SK-N-SH (cell line): ENCODE data around the gene BICC1. TPM values are rescaled to one million over a fixed set of nuclear protein-coding genes. Genes with fewer than 3 reads are reported as not detected.

Experiments
- CTCF ChIA-PET: fragments of 300-600, 350-600 bp; formaldehyde crosslinking; extraction: SDS; loops from one replicate; lab custom pipeline; 2021; lab: Yijun Ruan, JAX
- POLR2A ChIA-PET: fragments of 350-600 bp; sonication (Branson Sonifier 250); formaldehyde crosslinking; extraction: SDS; loops from one replicate; lab custom pipeline; 2020; ENCODE audit warnings: antibody characterized with exemption, inconsistent platforms; lab: Yijun Ruan, JAX
- DNase-seq: peaks from one replicate; pipeline ENCODE4 v3.0.0; 2012
- H2AFZ ChIP-seq: fragments of 200-600 bp; sonication (generic); 2 replicates; pipeline ENCODE4 v1.8.1; 2016; ENCODE audit warnings: antibody characterized with exemption, mild to moderate bottlenecking, low read depth
- H3F3A ChIP-seq: fragments of 200-600 bp; sonication (generic); replicated peaks from 2 replicates; pipeline ENCODE3; 2016; ENCODE audit warnings: antibody characterized with exemption, mild to moderate bottlenecking; ENCODE audit not compliant: insufficient read depth
- H3K27ac ChIP-seq, 2 experiments: fragments of 200-500 bp in 1 of 2; fragments of 200-600 bp in 1 of 2; sonication (Bioruptor generic) in 1 of 2; sonication (generic), shearing (Covaris generic) in 1 of 2; 2 replicates each; pipeline versions ENCODE4 v1.5.1 to v1.6.1; 2014 to 2016; ENCODE audit warnings: low read depth in 2 of 2, inconsistent platforms in 1 of 2, low read length in 1 of 2, mild to moderate bottlenecking in 1 of 2, mixed read lengths in 1 of 2
- H3K27me3 ChIP-seq: fragments of 200-600 bp; sonication (generic), shearing (Covaris generic); 2 replicates; pipeline ENCODE4 v1.6.1; 2016; ENCODE audit warnings: mixed run types; ENCODE audit not compliant: insufficient read depth
- H3K36me3 ChIP-seq, 2 experiments: fragments of 200-500 bp in 1 of 2; fragments of 200-600 bp in 1 of 2; sonication (Bioruptor generic) in 1 of 2; sonication (generic) in 1 of 2; replicated peaks in 1 of 2; 2 replicates each; pipeline versions ENCODE3 to v1.5.1; 2014 to 2016; ENCODE audit warnings: low read length in 1 of 2, mild to moderate bottlenecking in 1 of 2; ENCODE audit not compliant: insufficient read depth in 2 of 2, control insufficient read depth in 1 of 2
- H3K4me1 ChIP-seq, 2 experiments: fragments of 200-500 bp in 1 of 2; fragments of 200-600 bp in 1 of 2; sonication (Bioruptor generic) in 1 of 2; sonication (generic), shearing (Covaris generic) in 1 of 2; 2 replicates each; pipeline versions ENCODE4 v1.5.1 to v1.6.1; 2014 to 2016; ENCODE audit warnings: low read depth in 1 of 2, low read length in 1 of 2, mixed run types in 1 of 2; ENCODE audit not compliant: insufficient read depth in 2 of 2, control insufficient read depth in 1 of 2
- H3K4me2 ChIP-seq: fragments of 200-600 bp; sonication (generic), shearing (Covaris generic); 2 replicates; pipeline ENCODE4 v1.6.1; 2017; ENCODE audit warnings: mixed run types
- H3K4me3 ChIP-seq, 2 experiments: fragments of 200-500 bp in 1 of 2; fragments of 200-600 bp in 1 of 2; sonication (Bioruptor generic) in 1 of 2; sonication (generic), shearing (Covaris generic) in 1 of 2; 2 replicates each; pipeline versions ENCODE4 v1.5.1 to v1.8.1; 2014 to 2016; ENCODE audit warnings: low read depth in 2 of 2, inconsistent platforms in 1 of 2, low read length in 1 of 2, mild to moderate bottlenecking in 1 of 2, mixed read lengths in 1 of 2, moderate library complexity in 1 of 2
- H3K79me2 ChIP-seq: fragments of 200-600 bp; sonication (generic); 2 replicates; pipeline ENCODE4 v1.8.1; 2017; ENCODE audit warnings: mild to moderate bottlenecking; ENCODE audit not compliant: insufficient read depth
- H3K9ac ChIP-seq: fragments of 200-600 bp; sonication (generic); 2 replicates; pipeline ENCODE4 v1.6.1; 2017; ENCODE audit warnings: mixed run types
- H3K9me2 ChIP-seq: fragments of 200-600 bp; sonication (generic); 2 replicates; pipeline ENCODE4 v1.6.1; 2017; ENCODE audit warnings: mixed run types
- H3K9me3 ChIP-seq: fragments of 200-600 bp; sonication (generic); 2 replicates; pipeline ENCODE4 v1.6.1; 2017; ENCODE audit warnings: mixed run types, mild to moderate bottlenecking, moderate library complexity
- H4K20me1 ChIP-seq: fragments of 200-600 bp; sonication (generic); 2 replicates; pipeline ENCODE4 v1.6.1; 2017; ENCODE audit warnings: mild to moderate bottlenecking, mixed run types; ENCODE audit not compliant: insufficient read depth
- CHD2 ChIP-seq: fragments of 150-350 bp; IDR thresholded peaks from 2 replicates; pipeline ENCODE4 v1.6.1; 2018; ENCODE audit warnings: low read length; ENCODE audit not compliant: partially characterized antibody
- EP300 ChIP-seq, 2 experiments: IDR thresholded peaks; 2 replicates each; pipeline versions ENCODE4 v1.4.0 to v1.6.1; 2012; ENCODE audit warnings: borderline replicate concordance in 1 of 2, low read depth in 1 of 2, low read length in 1 of 2
- GABPA ChIP-seq: IDR thresholded peaks from 2 replicates; pipeline ENCODE4 v1.4.0; 2012; ENCODE audit warnings: low read depth, mild to moderate bottlenecking
- GATA2 ChIP-seq: sonication (generic); formaldehyde crosslinking; IDR thresholded peaks from 2 replicates; pipeline ENCODE4 v1.5.0; 2020; ENCODE audit warnings: mild to moderate bottlenecking, missing genetic modification reagents
- JUND ChIP-seq: IDR thresholded peaks from 2 replicates; pipeline ENCODE4 v1.4.0; 2012
- MAX ChIP-seq: IDR thresholded peaks from 2 replicates; pipeline ENCODE4 v1.4.0; 2012; ENCODE audit warnings: low read depth
- MEF2A ChIP-seq: IDR thresholded peaks from 2 replicates; pipeline ENCODE4 v1.4.0; 2012; ENCODE audit warnings: low read depth, borderline replicate concordance
- MXI1 ChIP-seq: IDR thresholded peaks from 2 replicates; pipeline ENCODE4 v1.6.1; 2012; ENCODE audit warnings: mild to moderate bottlenecking, low read depth, low read length, improper control_type of control experiment
- RAD21 ChIP-seq: IDR thresholded peaks from 2 replicates; pipeline ENCODE4 v1.6.1; 2012; ENCODE audit warnings: mild to moderate bottlenecking, low read length
- REST ChIP-seq: IDR thresholded peaks from 2 replicates; pipeline ENCODE4 v1.6.1; 2012; ENCODE audit warnings: mild to moderate bottlenecking, low read depth, low read length, moderate library complexity
- SIN3A ChIP-seq: IDR thresholded peaks from 2 replicates; pipeline ENCODE4 v1.6.1; 2012; ENCODE audit warnings: low read depth, mild to moderate bottlenecking, low read length, moderate library complexity, borderline replicate concordance
- TCF12 ChIP-seq: IDR thresholded peaks from 2 replicates; pipeline ENCODE4 v1.4.0; 2012
- USF1 ChIP-seq: IDR thresholded peaks from 2 replicates; pipeline ENCODE4 v1.4.0; 2012; ENCODE audit warnings: low read depth, borderline replicate concordance
- USF2 ChIP-seq: fragments of 150-350 bp; IDR thresholded peaks from 2 replicates; pipeline ENCODE4 v1.6.1; 2017; ENCODE audit warnings: antibody characterized with exemption, low read length, low read depth, borderline replicate concordance
- YY1 ChIP-seq: IDR thresholded peaks from 2 replicates; pipeline ENCODE4 v1.4.0; 2012; ENCODE audit warnings: low read depth, mild to moderate bottlenecking
- ZBTB33 ChIP-seq: IDR thresholded peaks from 2 replicates; pipeline ENCODE4 v1.4.0; 2012; ENCODE audit warnings: low read depth, borderline replicate concordance
- WGBS: methylation state at CpG from one replicate; pipeline ENCODE4 v1.1.6; 2017; ENCODE audit warnings: low lambda C conversion rate; 5-methylcytosine and 5-hydroxymethylcytosine counted together
- polyA plus RNA-seq, 3 experiments: library from polyadenylated mRNA; depleted of rRNA; stranded (reverse); fragments of >200 nt; gene quantifications; 2 replicates each; pipeline ENCODE4 v1.2.3, GENCODE V29; 2012

BICC1 gene
- polyA plus RNA-seq, 1 of the 3 experiments (the other 2 are of a cell fraction), result 1.5 TPM

GRCh38 chr10:58870070-58870469 lies 357.4 kb downstream of the BICC1 start:
- TF ChIP-seq CHD2 (no peak), SIN3A (no peak), MAX (no peak), ZBTB33 (no peak), MEF2A (no peak), USF1 (no peak), JUND (no peak), RAD21 (no peak), EP300 (IDR thresholded peaks at IDR 0.05; ENCODE audit: borderline replicate concordance in 1 of 2, low read depth in 1 of 2, low read length in 1 of 2) (no peak), GATA2 (CRISPR knock-in tag) (no peak), GABPA (no peak), USF2 (no peak)
- no peak overlapping the region for H3K4me3 ChIP-seq
- no peak for DNase-seq
- no peak overlapping the region for H3K4me2 ChIP-seq
- no peak overlapping the region for H2AFZ ChIP-seq
- H3K27me3 ChIP-seq, result no peaks in the 10 kb centered on the region
- H3K9me2 ChIP-seq, result no peaks in the 10 kb centered on the region
- H3F3A ChIP-seq, result peaks cover 5% of the 10 kb centered on the region
- H3K4me1 ChIP-seq, result 0 out of 4 replicates have a peak, but pooled peaks cover 0 to 7% of the 10 kb centered on the region in 2 experiments
- CTCF ChIA-PET, result no interaction called here
- 95% methylated on average over 4 of the region's 4 CpGs for WGBS
- H3K27ac ChIP-seq, result no peak overlapping the region
- H4K20me1 ChIP-seq, result no peaks in the 10 kb centered on the region
- no peaks in the 10 kb centered on the region; the same call in 1 of the 2 replicates for H3K79me2 ChIP-seq
- no peaks in the 10 kb centered on the region for H3K36me3 ChIP-seq
- H3K9me3 ChIP-seq, result no peaks in the 10 kb centered on the region
- POLR2A ChIA-PET, result no interaction called here
- no peak overlapping the region for H3K9ac ChIP-seq

GRCh38 chr10:58873161-58873560 lies 360.5 kb downstream of the BICC1 start:
- ChIA-PET CTCF (no interaction called here), POLR2A (no interaction called here)
- Histone ChIP-seq H3F3A (peaks cover 5% of the 10 kb centered on the region), H3K4me3 (no peak overlapping the region), H4K20me1 (no peaks in the 10 kb centered on the region), H2AFZ (no peak overlapping the region), H3K9me2 (no peaks in the 10 kb centered on the region), H3K79me2 (no peaks in the 10 kb centered on the region; the same call in 1 of the 2 replicates), H3K4me1 (0 out of 4 replicates have a peak, but pooled peaks cover 0 to 7% of the 10 kb centered on the region in 2 experiments), H3K9ac (no peak overlapping the region), H3K9me3 (no peaks in the 10 kb centered on the region), H3K27me3 (no peaks in the 10 kb centered on the region), H3K27ac (no peak overlapping the region), H3K36me3 (no peaks in the 10 kb centered on the region), H3K4me2 (no peak overlapping the region)
- 33% methylated on average over 2 of the region's 2 CpGs for WGBS
- DNase-seq, result no peak
- TF ChIP-seq MXI1 (no peak), YY1 (no peak), GATA2 (CRISPR knock-in tag) (no peak), MEF2A (no peak), RAD21 (no peak), TCF12 (no peak), REST (no peak), GABPA (no peak)
